ENCODE measurements around the gene BASP1.
"Not testable (repeated sequence)": the region's sequence is repeated elsewhere in the genome, so short reads cannot be mapped to it uniquely, and the experiment has no call there.

BASP1 gene

GRCh38 chr5:17249841-17250240, 32.4 kb downstream of the BASP1 start:
- not testable (repeated sequence) for DNase-seq (ENCODE audit: low read depth in 2 of 2, low spot score in 1 of 2)

- no peak for DNase-seq (ENCODE audit: low read depth in 2 of 2, low spot score in 1 of 2)
Observed at GRCh38 chr5:17252543-17252942, 35.1 kb downstream of the BASP1 start.

GRCh38 chr5:17255471-17256021, 38.1 kb downstream of the BASP1 start:
- no peak for DNase-seq (ENCODE audit: low read depth in 2 of 2, low spot score in 1 of 2)

DNA sequence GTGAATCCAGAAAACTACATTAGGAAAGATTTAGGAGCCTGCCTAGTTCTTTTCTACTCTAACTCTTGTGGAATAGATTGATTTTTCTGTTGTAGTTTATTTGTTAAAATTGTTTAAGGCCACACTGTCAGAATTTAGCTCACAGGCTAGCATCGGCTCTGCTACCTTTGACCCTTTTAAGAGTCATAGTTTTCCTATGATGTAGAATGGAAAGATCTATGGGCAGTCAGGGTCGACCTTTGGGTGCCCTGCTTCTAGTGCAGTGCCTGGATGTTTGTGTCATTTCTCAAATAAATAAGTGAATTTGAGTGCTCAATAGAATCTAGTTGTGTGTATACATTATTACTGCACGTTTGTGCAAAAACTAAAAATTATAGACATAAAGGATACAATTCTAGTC, 38.7 kb downstream of the BASP1 start:
- DNase-seq (ENCODE audit: low read depth in 2 of 2, low spot score in 1 of 2): no peak

GRCh38 chr5:17256839-17257238, 39.4 kb downstream of the BASP1 start:
- no peak for DNase-seq (ENCODE audit: low read depth in 2 of 2, low spot score in 1 of 2)

GRCh38 chr5:17257705-17258273, 40.4 kb downstream of the BASP1 start:
- no peak for DNase-seq (ENCODE audit: low read depth in 2 of 2, low spot score in 1 of 2)

GRCh38 chr5:17258431-17258830, 41.0 kb downstream of the BASP1 start:
- DNase-seq (ENCODE audit: low read depth in 2 of 2, low spot score in 1 of 2): no peak

- DNase-seq (ENCODE audit: low read depth in 2 of 2, low spot score in 1 of 2): not testable (repeated sequence)
Observed at GRCh38 chr5:17259012-17259411, 41.6 kb downstream of the BASP1 start.

DNA sequence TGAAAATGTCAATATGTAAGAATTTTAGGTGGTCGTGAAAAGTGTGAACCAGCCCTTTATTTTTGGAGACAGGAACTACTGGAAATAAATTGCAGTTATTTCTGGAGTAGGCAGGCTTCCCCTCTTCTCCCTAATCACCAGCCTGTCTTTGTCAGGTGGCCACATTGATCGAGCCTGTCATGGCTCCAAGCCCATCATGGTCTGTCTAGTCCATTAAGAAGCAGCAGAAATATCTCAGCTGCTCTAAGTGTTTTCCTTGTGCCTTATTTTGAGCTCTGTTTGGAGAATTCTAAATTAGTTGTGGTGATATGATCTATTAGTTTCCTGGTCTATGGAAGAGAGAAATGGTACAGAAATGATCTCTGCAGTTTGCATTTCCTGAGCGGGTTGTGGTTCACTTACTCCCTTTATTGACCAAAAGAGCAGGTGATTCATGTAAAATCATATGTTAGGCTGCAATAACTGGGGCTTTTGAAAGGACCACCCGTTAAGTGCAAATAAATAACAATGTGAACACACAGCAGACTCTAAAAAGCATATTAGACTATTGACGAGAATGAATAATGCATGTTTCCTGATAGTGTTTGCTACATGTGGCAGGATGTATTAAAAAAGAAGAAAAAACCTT, 42.3 kb downstream of the BASP1 start:
- no peak for DNase-seq (ENCODE audit: low read depth in 2 of 2, low spot score in 1 of 2)

- DNase-seq (ENCODE audit: low read depth in 2 of 2, low spot score in 1 of 2): no peak
Observed at GRCh38 chr5:17260549-17260948, 43.1 kb downstream of the BASP1 start.

GRCh38 chr5:17261075-17261474, 43.6 kb downstream of the BASP1 start:
- DNase-seq (ENCODE audit: low read depth in 2 of 2, low spot score in 1 of 2): no peak

DNA sequence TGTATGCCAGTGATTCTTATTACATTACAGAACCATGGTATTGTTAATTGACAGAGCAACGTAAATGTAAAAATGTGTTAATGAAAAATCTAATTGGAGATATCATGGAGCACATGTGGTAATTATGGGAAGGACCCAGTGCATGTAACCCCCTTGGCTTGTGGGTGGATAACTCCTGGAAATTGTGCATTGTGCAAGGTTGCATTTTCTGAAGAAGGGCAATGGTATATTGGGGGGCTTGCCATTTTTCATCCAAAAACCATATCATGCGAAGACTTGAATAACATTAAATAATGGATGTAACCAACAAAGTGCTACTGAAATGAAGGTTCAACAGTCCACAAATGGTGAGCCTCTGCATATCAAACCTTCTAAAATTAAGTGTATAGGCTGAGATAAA, 47.6 kb downstream of the BASP1 start:
- DNase-seq (ENCODE audit: low read depth in 2 of 2, low spot score in 1 of 2): no peak

DNA sequence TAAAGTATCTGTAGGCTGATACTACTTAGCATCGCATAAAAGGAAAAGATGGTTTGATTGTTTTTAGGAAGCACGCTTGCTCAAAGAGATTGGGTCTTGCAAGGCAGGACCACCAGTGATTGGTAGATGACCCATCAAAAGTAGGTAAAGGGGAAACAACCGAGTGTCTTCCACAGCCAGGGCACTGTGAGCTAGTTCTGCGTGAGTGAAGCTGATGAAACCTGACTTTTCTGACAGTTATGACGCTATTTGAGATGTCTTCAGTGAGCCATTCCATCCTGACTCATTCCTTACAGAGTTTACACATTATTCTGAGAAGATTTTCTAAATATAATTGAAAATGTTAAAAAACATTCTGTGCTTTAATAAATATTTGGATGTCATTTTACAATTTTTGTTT, 49.7 kb downstream of the BASP1 start:
- DNase-seq (ENCODE audit: low read depth in 2 of 2, low spot score in 1 of 2): no peak

DNA sequence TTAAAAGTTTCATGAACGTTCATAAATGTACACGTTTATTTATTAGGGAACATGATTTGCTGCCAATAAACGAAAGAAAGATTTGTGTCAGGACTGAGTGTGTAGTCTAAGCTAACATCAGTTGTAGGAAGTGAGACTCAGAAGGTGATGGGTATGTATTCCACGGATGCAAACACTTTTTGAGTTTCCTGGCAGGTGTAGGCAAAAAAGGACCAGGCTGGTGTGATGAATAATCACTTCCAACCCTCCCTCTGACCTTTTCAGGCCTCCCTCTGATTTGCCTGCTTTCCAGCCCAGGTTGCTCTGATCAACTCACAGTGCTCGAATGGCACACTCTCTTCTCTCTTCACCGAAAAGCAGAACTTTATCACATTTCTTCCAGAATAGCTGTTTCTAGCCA, 51.8 kb downstream of the BASP1 start:
- DNase-seq (ENCODE audit: low read depth in 2 of 2, low spot score in 1 of 2): no peak

DNA sequence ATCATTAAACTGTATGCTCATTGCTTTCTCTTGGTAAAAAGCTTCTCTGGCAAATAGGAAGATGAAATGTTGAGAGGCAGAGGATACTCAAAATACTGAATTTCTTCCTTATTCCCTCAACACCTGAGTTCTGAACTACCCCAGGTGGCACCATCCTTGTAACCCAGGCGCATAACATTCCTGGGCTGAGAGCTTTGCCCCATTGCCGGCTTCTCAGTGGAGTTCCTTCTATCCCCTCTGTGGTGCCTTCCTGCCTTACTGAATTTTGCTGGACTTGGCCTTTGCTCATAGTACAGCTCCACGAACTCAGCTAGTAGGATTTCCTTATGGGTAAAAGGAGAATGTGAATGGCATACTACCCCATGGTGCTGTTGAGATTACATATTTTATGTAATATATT, 54.7 kb downstream of the BASP1 start:
- DNase-seq (ENCODE audit: low read depth in 2 of 2, low spot score in 1 of 2): no peak

GRCh38 chr5:17275289-17276158, 58.1 kb downstream of the BASP1 start:
- DNase-seq (ENCODE audit: low read depth in 2 of 2, low spot score in 1 of 2): no peak

GRCh38 chr5:17276445-17276844, 59.0 kb downstream of the BASP1 start:
- DNase-seq (ENCODE audit: low read depth in 2 of 2, low spot score in 1 of 2): no peak

- no peak for DNase-seq (ENCODE audit: low read depth in 2 of 2, low spot score in 1 of 2)
Observed at GRCh38 chr5:17277907-17278306, 60.5 kb downstream of the BASP1 start.

- no peak for DNase-seq (ENCODE audit: low read depth in 2 of 2, low spot score in 1 of 2)
Observed at GRCh38 chr5:17278931-17279330, 61.5 kb downstream of the BASP1 start.

GRCh38 chr5:17279487-17279886, 62.1 kb downstream of the BASP1 start:
- no peak for DNase-seq (ENCODE audit: low read depth in 2 of 2, low spot score in 1 of 2)

DNA sequence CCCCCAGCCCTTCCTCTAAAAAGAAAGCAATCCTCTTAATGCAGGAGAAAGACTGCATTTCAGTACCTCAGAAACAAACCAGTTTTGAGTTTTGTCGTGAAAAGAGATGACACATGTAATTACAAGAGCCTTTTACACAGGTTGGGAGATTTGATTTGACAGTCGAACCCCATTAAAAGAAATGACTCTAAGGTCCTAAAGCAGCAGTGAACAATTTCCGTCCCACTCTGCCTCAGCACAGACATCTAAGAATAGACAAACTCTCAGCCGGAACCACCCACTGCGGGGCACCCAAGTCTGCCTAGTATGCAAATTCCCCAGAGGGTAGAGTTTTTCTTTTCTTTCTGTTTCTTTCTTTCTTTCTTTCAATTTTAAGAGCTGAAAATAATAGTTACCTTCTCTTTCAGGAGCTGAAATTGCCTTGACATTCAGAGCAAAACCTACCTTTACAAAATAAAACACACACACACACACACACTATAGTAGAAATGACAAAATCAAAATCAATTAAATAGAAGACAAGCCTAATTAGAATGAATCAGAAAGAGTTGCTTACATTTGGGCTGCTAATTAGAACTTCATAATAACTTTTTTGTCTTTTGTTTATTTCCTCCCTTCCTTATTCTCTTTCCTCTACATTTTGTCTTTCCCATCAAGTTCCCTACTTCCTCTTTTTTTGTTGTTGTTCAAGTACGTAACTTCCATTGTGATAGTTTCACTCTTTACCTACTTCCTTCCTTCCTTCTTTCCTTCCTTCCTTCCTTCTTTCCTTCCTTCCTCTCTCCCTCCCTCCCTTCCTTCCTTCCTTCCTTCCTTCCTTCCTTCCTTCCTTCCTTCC, 65.1 kb downstream of the BASP1 start:
- no peak for DNase-seq (ENCODE audit: low read depth in 2 of 2, low spot score in 1 of 2)
